Left renal pelvis (tissue), 4 donors: Measurements from ENCODE around the gene TJP1. TPM values are rescaled to one million over a fixed set of nuclear protein-coding genes. Genes with fewer than 3 reads are reported as not detected.
"Not testable (repeated sequence)": the region's sequence is repeated elsewhere in the genome, so short reads cannot be mapped to it uniquely, and the experiment has no call there.

Experiments
- DNase-seq, 4 donors: peaks; one replicate each; pipeline ENCODE4 v3.0.0-alpha.2; 2013; ENCODE audit warnings: low read depth in 4 of 4, low spot score in 3 of 4
- polyA plus RNA-seq, 4 donors: library from polyadenylated mRNA; unstranded; fragments of 120-200 nt; gene quantifications; one replicate each; pipeline ENCODE4 v1.2.1, GENCODE V29; 2013; ENCODE audit not compliant: insufficient read length in 4 of 4

TJP1 gene
- polyA plus RNA-seq, 4 donors = 161 to 195 (median 178) TPM

DNA sequence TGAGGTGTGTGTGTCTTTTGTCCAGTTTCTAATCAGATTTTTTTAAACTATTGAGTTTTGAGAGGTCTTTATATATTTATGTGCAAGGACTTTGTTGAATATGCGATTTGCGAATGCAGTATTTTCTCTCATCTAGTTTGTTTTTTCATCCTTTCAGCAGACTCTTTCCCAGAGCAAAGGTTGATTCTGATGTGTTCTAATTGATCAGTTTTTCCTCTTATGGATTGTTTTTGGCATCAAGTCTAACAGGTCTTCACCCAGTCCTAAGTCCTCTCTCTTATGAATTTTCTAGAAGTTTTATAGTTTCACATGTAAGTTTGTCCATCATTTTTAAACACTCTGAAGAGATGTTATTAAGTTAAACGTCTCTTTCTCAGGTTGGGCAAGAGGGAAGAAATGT is 17.8 kb upstream of the TJP1 start:
- DNase-seq = no peak

GRCh38 chr15:29838352-29839010 is 16.2 kb upstream of the TJP1 start:
- DNase-seq = no peak

DNA sequence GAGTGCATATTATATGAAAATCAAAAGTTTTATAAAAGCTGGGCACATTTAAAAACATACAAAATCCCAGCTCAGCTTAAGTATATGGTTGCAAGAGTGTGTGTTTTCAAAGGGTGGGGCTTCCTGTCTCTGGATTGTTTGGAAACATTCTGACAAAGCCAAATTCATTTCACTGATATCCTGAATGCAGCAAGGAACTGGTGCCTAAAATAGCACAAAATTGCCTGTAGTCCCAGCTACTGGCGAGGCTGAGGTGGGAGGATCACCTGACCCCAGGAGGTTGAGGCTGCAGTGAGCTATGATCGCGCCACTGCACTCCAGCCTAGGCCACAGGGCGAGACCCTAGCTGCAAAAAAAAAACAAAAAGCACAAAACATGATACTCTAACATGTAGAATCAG is 13.0 kb upstream of the TJP1 start:
- DNase-seq = no peak

- DNase-seq = no peak
These were observed 10.4 kb upstream of the TJP1 start for GRCh38 chr15:29832709-29833108.

- no peak for DNase-seq
These were observed 4.9 kb upstream of the TJP1 start for GRCh38 chr15:29826908-29827820.

DNA sequence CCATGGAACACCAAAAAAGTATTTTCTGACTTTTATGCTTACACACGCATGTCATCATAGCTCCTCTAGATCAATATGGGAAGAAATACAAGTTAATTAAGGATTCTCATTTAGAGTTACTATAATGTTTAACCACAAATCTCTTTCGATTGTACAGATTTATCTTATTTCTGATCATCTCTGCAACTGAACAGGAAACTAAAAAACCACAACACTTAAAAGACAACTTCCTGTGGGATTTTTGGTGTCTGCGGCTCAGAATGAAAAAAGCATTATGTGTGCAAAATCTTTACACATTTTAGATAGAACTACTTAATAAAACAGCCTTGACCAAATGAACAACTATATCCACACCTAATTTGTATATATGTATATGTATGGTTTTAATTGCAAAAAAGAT is 3.0 kb upstream of the TJP1 start:
- DNase-seq = no peak

GRCh38 chr15:29822684-29823459 is 604 bp upstream of the TJP1 start:
- peak in 1 of 4 donors; percentile 64 for DNase-seq

DNA sequence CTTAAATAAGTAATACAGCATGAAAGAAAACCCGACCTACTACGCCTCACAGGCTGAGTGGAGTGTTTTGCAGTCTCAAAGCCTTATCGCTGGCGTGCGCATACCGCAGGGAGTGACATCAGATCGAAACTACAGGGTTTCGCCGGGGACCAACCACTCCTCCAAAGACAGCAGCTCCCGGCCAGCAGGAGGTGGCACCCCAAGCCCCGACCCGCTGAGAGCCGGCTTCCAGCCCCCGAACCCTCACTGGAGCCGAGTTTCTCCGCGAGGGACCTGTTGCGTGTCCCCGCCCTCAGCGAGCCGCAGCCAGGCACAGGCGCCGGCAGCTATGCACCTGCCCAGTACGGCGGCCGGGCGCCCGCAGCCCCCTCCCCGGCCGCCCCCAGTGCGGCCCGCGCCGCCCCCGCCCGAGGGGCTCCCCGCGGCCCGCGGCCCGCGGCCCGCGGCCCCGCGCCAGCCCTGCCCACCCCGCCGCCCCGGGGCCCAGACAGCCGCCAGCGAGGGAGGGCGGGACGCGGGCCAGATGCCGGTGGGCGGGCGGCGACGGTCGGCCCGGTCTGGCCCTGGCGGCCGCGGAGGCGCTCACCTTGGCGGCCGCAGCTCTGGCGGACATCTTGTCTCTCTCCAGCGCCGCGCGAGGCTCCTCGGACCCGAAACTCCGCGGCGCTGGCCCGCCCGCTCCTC is 710 bp downstream of the TJP1 start:
- DNase-seq = peak in 2 of 4 donors; percentile 64 to 70

GRCh38 chr15:29820394-29821154 is 1.7 kb downstream of the TJP1 start:
- no peak for DNase-seq

GRCh38 chr15:29819979-29820378 is 2.3 kb downstream of the TJP1 start:
- DNase-seq = no peak

DNA sequence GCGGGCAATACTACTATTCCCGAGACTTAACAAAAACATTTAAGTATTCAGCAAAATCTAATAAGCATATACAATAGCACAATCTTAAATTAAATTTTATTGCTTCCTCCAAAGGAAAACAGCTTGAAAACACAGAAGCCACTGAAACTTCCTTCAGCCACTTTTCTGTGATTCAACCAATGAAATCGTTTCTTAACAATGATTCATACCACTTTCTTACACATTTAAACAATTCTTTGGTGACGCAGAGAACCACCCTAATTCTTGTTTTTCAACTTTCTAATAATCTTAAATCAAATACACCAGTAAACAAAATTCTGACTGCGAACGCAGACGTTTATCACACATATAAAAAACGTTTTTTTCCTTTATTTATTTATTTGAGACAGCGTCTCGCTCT is 4.1 kb downstream of the TJP1 start:
- DNase-seq = no peak

GRCh38 chr15:29817455-29817854 is 4.8 kb downstream of the TJP1 start:
- DNase-seq = not testable (repeated sequence)

DNA sequence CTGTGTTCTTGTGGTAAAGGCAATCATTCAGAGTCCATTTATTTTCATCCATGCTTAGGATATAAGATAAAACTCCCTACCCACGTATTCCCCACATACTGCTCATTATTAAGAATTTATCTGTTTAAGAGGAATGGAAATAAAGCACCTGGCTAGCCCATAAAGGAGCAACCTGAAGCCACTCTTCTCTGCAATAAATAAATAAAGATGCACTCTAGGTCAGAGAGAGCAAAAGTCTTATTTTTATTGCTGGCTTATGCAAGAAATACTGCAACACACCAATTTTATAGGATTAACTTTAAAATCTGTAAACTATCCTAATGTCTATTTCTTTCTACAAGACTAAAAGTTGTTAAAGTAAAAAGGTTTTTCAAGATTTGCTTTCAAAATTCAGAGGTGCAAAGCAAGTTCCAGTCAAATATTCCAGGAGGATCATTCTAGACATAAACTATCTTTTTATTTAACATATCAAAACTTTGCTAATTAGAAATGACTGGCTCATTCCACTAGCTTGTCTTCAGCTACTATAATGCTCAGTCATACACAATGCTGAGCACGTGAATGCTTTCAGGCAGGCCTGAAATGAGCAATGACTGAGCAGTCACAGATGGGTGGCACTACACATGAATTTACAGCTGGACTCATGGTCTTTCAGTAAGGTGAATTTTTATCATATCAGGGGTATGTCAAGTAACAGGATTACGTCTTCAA is 7.1 kb downstream of the TJP1 start:
- peak in 1 of 4 donors; percentile 16 for DNase-seq

DNA sequence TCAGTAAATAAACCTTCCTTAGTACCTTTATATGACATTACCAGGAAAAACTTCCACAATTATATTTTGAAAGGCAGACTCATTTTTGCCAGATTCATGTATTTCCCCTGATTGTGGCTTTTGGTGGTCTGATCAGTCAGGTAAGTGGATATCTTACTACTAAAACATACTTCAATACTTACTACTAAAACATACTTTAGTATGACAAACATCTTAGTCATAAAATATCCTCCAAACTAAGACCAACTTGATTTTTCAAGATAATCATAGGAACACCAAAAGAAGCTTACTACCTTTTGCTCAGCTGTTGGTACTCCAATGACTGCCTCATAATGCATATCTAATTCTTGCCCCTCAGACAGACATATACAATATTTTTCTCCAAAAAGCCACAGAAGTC is 9.3 kb downstream of the TJP1 start:
- DNase-seq = no peak

- no peak for DNase-seq
These were observed 9.9 kb downstream of the TJP1 start for GRCh38 chr15:29812384-29812694.

GRCh38 chr15:29811691-29812383 is 10.4 kb downstream of the TJP1 start:
- no peak for DNase-seq

DNA sequence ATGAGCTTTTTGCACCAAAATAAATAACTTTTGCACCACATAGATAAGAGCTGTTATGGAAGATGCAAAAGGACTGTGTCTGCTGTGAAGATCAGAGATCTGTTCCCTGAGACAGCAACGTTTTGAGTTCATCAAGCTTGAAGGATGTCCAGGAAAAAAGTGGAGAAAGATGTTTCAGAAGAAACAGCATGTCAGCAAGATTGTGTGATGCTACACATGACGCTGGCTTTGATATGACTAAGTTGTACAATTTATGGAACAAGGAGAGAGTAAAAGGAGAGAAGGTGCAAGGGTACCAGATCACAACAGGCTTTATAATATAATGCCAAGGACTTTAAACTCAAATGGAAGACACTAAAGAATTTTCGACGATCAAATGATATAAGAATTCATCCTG is 16.6 kb downstream of the TJP1 start:
- DNase-seq = no peak

GRCh38 chr15:29805043-29805707 is 17.1 kb downstream of the TJP1 start:
- DNase-seq = no peak
